HG02642 (cell line): ENCODE measurements around the gene TBX6.
"Not testable (repeated sequence)": the region's sequence is repeated elsewhere in the genome, so short reads cannot be mapped to it uniquely, and the experiment has no call there.

Experiments used
- ATAC-seq: cut with Tn5 transposase; IDR thresholded peaks from one replicate; pipeline ENCODE4 v1.9.1; 2021; ENCODE audit warnings: mild to moderate bottlenecking; ENCODE audit not compliant: unreplicated experiment, poor library complexity

Gene TBX6

DNA sequence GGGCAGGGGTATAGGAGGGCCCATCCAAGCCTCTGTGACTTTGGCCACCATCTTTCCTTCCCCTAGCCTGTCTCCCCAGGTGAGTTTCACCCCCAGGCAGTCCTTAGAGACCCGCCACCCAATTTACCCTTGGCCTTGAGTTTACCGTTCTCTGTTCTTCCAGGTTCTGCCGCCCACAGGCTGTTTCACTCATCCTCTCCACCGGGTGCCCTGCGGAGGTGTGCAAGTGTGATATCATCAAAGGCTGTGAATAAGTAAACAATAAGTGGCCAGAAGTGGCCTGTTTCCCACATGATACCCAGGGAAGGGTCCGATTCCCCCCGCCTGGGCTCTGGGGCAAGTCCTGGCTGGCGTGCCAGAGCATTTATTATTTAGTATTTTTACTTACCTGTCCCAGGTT lies 45.5 kb downstream of the TBX6 start:
- ATAC-seq: no peak

DNA sequence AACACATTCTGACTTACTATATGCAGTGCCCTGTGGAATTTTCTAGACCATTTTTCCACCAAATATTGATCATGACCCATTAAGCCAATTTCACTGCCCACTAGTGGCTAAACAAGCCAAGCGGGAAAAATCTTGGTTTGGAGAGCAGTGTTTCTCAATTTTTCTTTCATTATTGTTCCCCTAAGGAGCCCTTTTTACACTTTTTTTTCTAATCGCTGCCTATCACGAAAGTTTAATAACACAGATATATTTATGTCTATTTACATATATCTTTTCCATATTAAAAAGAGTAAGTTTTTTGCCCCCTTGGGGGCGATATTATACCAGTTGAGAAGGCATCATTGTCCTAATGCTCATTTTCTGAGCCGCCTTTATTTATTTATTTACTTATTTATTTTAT lies 49.9 kb downstream of the TBX6 start:
- no peak for ATAC-seq

- ATAC-seq: not testable (repeated sequence)
Observed at GRCh38 chr16:30040690-30041089, 51.0 kb downstream of the TBX6 start.

DNA sequence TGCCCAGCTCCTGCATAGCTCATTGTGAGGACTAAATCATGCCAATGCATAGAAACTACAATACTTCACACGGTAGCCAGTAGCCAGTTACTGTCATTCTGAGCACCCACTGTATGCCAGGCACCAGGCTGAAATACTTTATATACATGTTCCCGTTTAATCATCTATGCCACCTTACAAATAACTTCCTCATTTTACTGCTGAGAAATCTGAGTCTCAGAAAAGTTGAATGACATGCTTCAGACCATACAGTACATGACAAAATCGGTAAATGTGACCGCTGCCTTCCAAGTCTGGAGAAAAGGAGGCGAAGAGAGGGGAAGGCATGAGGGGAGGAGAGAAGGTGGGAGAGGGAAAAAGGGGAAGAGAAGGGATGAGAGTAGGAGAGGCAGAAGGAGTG lies 51.5 kb downstream of the TBX6 start:
- ATAC-seq: no peak
